OCI-LY3 (cell line): ENCODE data around the gene NT5C2.

ENCODE experiments used
- H2AFZ ChIP-seq: fragments of 200-600, 300-600 bp; shearing (Covaris generic); 2 replicates; pipeline ENCODE4 v1.6.0; 2014; ENCODE audit warnings: antibody characterized with exemption, low read depth, low read length
- H3K27ac ChIP-seq: fragments of 200-600, 300-600 bp; sonication (generic); 2 replicates; pipeline ENCODE4 v1.5.1; 2014; ENCODE audit warnings: mild to moderate bottlenecking, low read length, moderate library complexity, mixed read lengths
- H3K27me3 ChIP-seq: fragments of 200-600, 300-600 bp; sonication (generic); 2 replicates; pipeline ENCODE4 v1.6.1; 2014; ENCODE audit warnings: low read depth, low read length, mixed read lengths
- H3K36me3 ChIP-seq: fragments of 200-600, 300-600 bp; sonication (generic); replicated peaks from 2 replicates; pipeline ENCODE3; 2014; ENCODE audit warnings: low read depth, low read length, mixed read lengths
- H3K4me1 ChIP-seq: fragments of 300-600, 200-600 bp; sonication (generic); 2 replicates; pipeline ENCODE4 v1.6.1; 2014; ENCODE audit warnings: low read length, mixed read lengths
- H3K4me2 ChIP-seq: fragments of 200-600, 300-600 bp; sonication (generic); 2 replicates; pipeline ENCODE4 v1.6.1; 2014; ENCODE audit warnings: low read length, mixed read lengths
- H3K4me3 ChIP-seq: fragments of 300-600, 200-600 bp; sonication (generic); 2 replicates; pipeline ENCODE4 v1.5.1; 2014; ENCODE audit warnings: antibody characterized with exemption, mild to moderate bottlenecking, low read length, moderate library complexity
- H3K79me2 ChIP-seq: fragments of 300-600, 200-600 bp; shearing (Covaris generic); 2 replicates; pipeline ENCODE4 v1.6.1; 2014; ENCODE audit warnings: mild to moderate bottlenecking, low read length, mixed read lengths
- H3K9ac ChIP-seq: fragments of 300-600, 200-600 bp; shearing (Covaris generic); 2 replicates; pipeline ENCODE4 v1.6.0; 2014; ENCODE audit warnings: mild to moderate bottlenecking, low read length, moderate library complexity
- H3K9me3 ChIP-seq: fragments of 200-600, 300-600 bp; shearing (Covaris generic); 2 replicates; pipeline ENCODE4 v1.6.1; 2014; ENCODE audit warnings: low read length, mixed read lengths; ENCODE audit not compliant: insufficient read depth
- H4K20me1 ChIP-seq: fragments of 200-600, 300-600 bp; sonication (generic); 2 replicates; pipeline ENCODE4 v1.6.1; 2016; ENCODE audit warnings: low read length, mixed read lengths; ENCODE audit not compliant: insufficient read depth
- CTCF ChIP-seq: fragments of 200-600, 300-600 bp; sonication (generic); IDR thresholded peaks from 2 replicates; pipeline ENCODE4 v1.5.1; 2014; ENCODE audit warnings: antibody characterized with exemption, low read length, low read depth
- EZH2phosphoT487 ChIP-seq: fragments of 200-600 bp; shearing (Covaris generic); IDR thresholded peaks from 2 replicates; pipeline ENCODE4 v1.6.1; 2018; ENCODE audit warnings: antibody characterized with exemption, mixed run types, low read depth

The NT5C2 gene

GRCh38 chr10:103197174-103197573 lies 4.1 kb upstream of the NT5C2 start:
- Histone ChIP-seq H2AFZ (no peak overlapping the region), H3K9ac (no peak overlapping the region), H3K4me2 (no peak overlapping the region), H3K4me3 (no peak overlapping the region), H4K20me1 (no peaks in the 10 kb centered on the region), H3K27me3 (peaks cover 10% of the 10 kb centered on the region), H3K27ac (no peak overlapping the region), H3K36me3 (no peaks in the 10 kb centered on the region), H3K9me3 (no peaks in the 10 kb centered on the region), H3K79me2 (peaks cover 3% of the 10 kb centered on the region), H3K4me1 (peaks cover 12% of the 10 kb centered on the region)
- no peak for TF ChIP-seq CTCF
- no peak for TF ChIP-seq EZH2phosphoT487

- H3K9me3 ChIP-seq, result no peaks in the 10 kb centered on the region
- H2AFZ ChIP-seq, result no peak overlapping the region
- no peak overlapping the region for H3K4me2 ChIP-seq
- no peak for TF ChIP-seq CTCF
- no peak for TF ChIP-seq EZH2phosphoT487
- no peak overlapping the region for H3K9ac ChIP-seq
- H3K4me3 ChIP-seq, result no peak overlapping the region
- peaks cover 10% of the 10 kb centered on the region for H3K27me3 ChIP-seq
- H3K79me2 ChIP-seq, result peaks cover 9% of the 10 kb centered on the region
- H3K27ac ChIP-seq, result no peak overlapping the region
- peaks cover 16% of the 10 kb centered on the region for H3K4me1 ChIP-seq
- H4K20me1 ChIP-seq, result no peaks in the 10 kb centered on the region
- H3K36me3 ChIP-seq, result no peaks in the 10 kb centered on the region
Measured at GRCh38 chr10:103196516-103196915, 3.4 kb upstream of the NT5C2 start.

- Histone ChIP-seq H3K27me3 (peaks cover 10% of the 10 kb centered on the region), H3K4me2 (peak overlapping the region; percentile 93), H3K36me3 (no peaks in the 10 kb centered on the region), H3K27ac (peak overlapping the region; percentile 47; the same call in 1 of the 2 replicates), H3K4me1 (peaks cover 17% of the 10 kb centered on the region), H3K4me3 (peak overlapping the region; percentile 93), H3K9me3 (no peaks in the 10 kb centered on the region), H3K79me2 (peaks cover 24% of the 10 kb centered on the region), H3K9ac (peak overlapping the region; percentile 48; the same call in 1 of the 2 replicates), H4K20me1 (no peaks in the 10 kb centered on the region), H2AFZ (peak overlapping the region; percentile 75)
- TF ChIP-seq EZH2phosphoT487 (no peak), CTCF (no peak)
Measured at GRCh38 chr10:103193820-103194529, 903 bp upstream of the NT5C2 start.

- peak overlapping the region; percentile 86 for H3K9ac ChIP-seq
- no peaks in the 10 kb centered on the region for H3K36me3 ChIP-seq
- peak overlapping the region; percentile 55 for H3K27ac ChIP-seq
- TF ChIP-seq EZH2phosphoT487 (no peak), CTCF (no peak)
- H2AFZ ChIP-seq, result peak overlapping the region; percentile 36
- H3K4me1 ChIP-seq, result peaks cover 17% of the 10 kb centered on the region
- no peaks in the 10 kb centered on the region for H4K20me1 ChIP-seq
- H3K4me3 ChIP-seq, result peak overlapping the region; percentile 93
- no peaks in the 10 kb centered on the region for H3K9me3 ChIP-seq
- H3K4me2 ChIP-seq, result peak overlapping the region; percentile 70
- peaks cover 33% of the 10 kb centered on the region for H3K79me2 ChIP-seq
- peaks cover 10% of the 10 kb centered on the region for H3K27me3 ChIP-seq
Measured at GRCh38 chr10:103192451-103193106, 493 bp downstream of the NT5C2 start.
